Parathyroid adenoma (tissue), 2 donors: ENCODE measurements around the gene CNTN5.

Source experiments
- H2AFZ ChIP-seq: fragments of 300-600 bp; sonication (generic); one replicate; pipeline ENCODE4 v1.7.0; 2017; ENCODE audit warnings: antibody characterized with exemption, mild to moderate bottlenecking
- H3K27ac ChIP-seq: fragments of 300-600 bp; sonication (generic); one replicate; pipeline ENCODE4 v1.7.0; 2017
- H3K27me3 ChIP-seq: fragments of 300-600 bp; sonication (generic); one replicate; pipeline ENCODE4 v1.7.0; 2017; ENCODE audit warnings: low read length; ENCODE audit not compliant: control insufficient read depth, insufficient read depth
- H3K36me3 ChIP-seq: fragments of 300-600 bp; sonication (generic); one replicate; pipeline ENCODE4 v1.7.0; 2017; ENCODE audit warnings: low read length; ENCODE audit not compliant: control insufficient read depth, insufficient read depth
- H3K4me1 ChIP-seq: fragments of 300-600 bp; sonication (generic); one replicate; pipeline ENCODE4 v1.7.0; 2017; ENCODE audit warnings: control low read depth
- H3K4me2 ChIP-seq: fragments of 300-600 bp; sonication (generic); one replicate; pipeline ENCODE4 v1.7.0; 2017; ENCODE audit warnings: low read length
- H3K4me3 ChIP-seq: fragments of 300-600 bp; sonication (generic); one replicate; pipeline ENCODE4 v1.7.0; 2017; ENCODE audit warnings: low read depth, low read length
- H3K79me2 ChIP-seq: fragments of 300-600 bp; sonication (generic); one replicate; pipeline ENCODE4 v1.7.0; 2017; ENCODE audit warnings: control low read depth
- H3K9ac ChIP-seq: fragments of 300-600 bp; sonication (generic); one replicate; pipeline ENCODE4 v1.7.0; 2017; ENCODE audit warnings: mild to moderate bottlenecking
- H3K9me3 ChIP-seq: fragments of 300-600 bp; sonication (generic); one replicate; pipeline ENCODE4 v1.7.0; 2017; ENCODE audit warnings: low read length; ENCODE audit not compliant: control insufficient read depth
- TF ChIP-seq, protein P1 (sequence below): fragments of 300-600 bp; sonication (generic); IDR thresholded peaks from one replicate; pipeline ENCODE4 v1.7.0; 2017; ENCODE audit warnings: antibody characterized with exemption, mild to moderate bottlenecking
- donor health status: primary hyperparathyroidism.

Gene CNTN5

DNA sequence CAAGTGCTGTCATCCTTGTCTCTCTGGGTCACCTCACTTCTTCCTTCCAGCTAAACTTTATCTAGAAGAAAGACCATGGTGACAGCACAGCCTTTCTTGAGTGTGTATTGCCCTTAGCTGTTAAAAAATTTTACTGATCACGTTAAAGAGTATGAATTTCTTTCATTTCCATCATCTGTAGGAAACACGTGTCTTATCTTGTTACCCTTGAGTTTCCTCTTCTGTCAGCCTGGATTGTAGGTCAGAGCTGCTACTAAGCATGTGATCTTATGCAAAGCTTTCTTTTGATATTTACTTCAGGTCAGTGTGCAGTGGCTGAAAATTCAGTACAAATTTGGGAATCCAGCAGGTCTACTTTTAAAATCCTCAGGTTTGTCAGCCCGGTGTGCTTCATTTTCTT lies 1154.1 kb downstream of the CNTN5 start:
- Histone ChIP-seq H2AFZ (no peak overlapping the region), H3K4me1 (no peaks in the 10 kb centered on the region), H3K9ac (no peak overlapping the region), H3K4me3 (no peak overlapping the region), H3K4me2 (no peak overlapping the region), H3K79me2 (no peaks in the 10 kb centered on the region), H3K9me3 (no peaks in the 10 kb centered on the region), H3K36me3 (no peaks in the 10 kb centered on the region), H3K27me3 (no peaks in the 10 kb centered on the region), H3K27ac (no peak overlapping the region)
- TF ChIP-seq, protein P1, sequence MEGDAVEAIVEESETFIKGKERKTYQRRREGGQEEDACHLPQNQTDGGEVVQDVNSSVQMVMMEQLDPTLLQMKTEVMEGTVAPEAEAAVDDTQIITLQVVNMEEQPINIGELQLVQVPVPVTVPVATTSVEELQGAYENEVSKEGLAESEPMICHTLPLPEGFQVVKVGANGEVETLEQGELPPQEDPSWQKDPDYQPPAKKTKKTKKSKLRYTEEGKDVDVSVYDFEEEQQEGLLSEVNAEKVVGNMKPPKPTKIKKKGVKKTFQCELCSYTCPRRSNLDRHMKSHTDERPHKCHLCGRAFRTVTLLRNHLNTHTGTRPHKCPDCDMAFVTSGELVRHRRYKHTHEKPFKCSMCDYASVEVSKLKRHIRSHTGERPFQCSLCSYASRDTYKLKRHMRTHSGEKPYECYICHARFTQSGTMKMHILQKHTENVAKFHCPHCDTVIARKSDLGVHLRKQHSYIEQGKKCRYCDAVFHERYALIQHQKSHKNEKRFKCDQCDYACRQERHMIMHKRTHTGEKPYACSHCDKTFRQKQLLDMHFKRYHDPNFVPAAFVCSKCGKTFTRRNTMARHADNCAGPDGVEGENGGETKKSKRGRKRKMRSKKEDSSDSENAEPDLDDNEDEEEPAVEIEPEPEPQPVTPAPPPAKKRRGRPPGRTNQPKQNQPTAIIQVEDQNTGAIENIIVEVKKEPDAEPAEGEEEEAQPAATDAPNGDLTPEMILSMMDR, result no peak

DNA sequence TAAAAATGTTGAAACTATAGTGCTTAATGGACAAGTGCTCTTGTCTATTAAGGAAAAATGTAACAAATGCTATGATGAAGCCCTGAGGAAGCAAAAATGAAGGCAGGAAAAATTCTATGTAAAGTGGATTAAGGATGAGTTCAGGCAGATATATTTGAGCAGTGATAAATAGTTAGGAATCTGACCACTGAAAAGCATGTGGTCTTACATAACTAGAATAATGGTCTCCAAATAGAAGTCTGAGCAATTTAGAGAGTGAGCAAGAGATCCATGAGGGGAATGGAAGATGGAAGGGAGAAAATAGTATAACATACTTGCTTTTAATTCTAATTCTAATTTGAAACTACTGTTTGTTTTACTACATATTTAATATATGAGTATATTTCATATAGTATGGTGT lies 1155.7 kb downstream of the CNTN5 start:
- H3K4me2 ChIP-seq, result no peak overlapping the region
- no peak overlapping the region for H3K27ac ChIP-seq
- H2AFZ ChIP-seq, result no peak overlapping the region
- no peaks in the 10 kb centered on the region for H3K79me2 ChIP-seq
- no peaks in the 10 kb centered on the region for H3K4me1 ChIP-seq
- no peaks in the 10 kb centered on the region for H3K27me3 ChIP-seq
- no peaks in the 10 kb centered on the region for H3K9me3 ChIP-seq
- no peak overlapping the region for H3K9ac ChIP-seq
- no peak overlapping the region for H3K4me3 ChIP-seq
- TF ChIP-seq, protein P1, result no peak
- no peaks in the 10 kb centered on the region for H3K36me3 ChIP-seq

DNA sequence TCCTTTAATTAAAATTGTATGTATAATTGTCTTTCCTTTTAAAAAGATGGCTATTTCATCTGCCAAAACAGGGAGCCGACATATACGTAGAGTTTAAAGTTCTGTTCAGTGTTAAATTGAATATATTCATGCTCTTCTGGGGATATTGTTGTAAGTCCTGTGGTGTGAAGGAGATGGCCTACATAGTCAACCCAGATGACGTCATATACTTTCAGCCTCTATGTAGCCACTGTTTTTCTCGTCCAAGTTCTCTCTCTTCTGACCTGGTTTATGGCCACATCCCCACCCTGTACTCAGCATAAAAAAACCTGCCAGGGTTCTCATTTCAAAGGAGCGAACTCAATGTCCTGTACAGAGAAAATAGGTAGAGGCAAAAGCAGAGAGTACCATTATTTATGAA lies 1156.9 kb downstream of the CNTN5 start:
- Histone ChIP-seq H3K4me1 (no peaks in the 10 kb centered on the region), H3K27me3 (no peaks in the 10 kb centered on the region), H3K4me2 (no peak overlapping the region), H3K9me3 (no peaks in the 10 kb centered on the region), H3K27ac (no peak overlapping the region), H3K4me3 (no peak overlapping the region), H3K36me3 (no peaks in the 10 kb centered on the region), H3K9ac (no peak overlapping the region), H3K79me2 (no peaks in the 10 kb centered on the region), H2AFZ (no peak overlapping the region)
- TF ChIP-seq, protein P1, result no peak

DNA sequence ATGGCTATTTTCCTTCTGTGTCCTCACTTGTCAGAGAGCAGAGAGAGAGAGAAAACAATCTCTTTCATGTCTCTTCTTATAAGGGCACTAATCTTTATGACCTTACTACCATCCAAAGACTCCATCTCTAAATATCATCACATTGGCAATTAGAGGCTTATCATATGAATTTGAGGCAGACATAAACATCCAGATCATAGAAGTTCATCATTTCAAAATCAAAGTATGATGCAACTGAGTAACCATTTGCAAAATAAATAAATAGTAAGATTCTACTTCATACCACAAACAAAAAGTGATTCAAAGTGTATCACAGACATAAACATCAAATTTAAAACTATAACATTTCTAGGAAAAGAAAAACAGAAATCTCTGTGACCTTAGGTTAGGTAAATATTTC lies 1161.6 kb downstream of the CNTN5 start:
- Histone ChIP-seq H3K9ac (no peak overlapping the region), H2AFZ (no peak overlapping the region), H3K4me2 (no peak overlapping the region), H3K27me3 (no peaks in the 10 kb centered on the region), H3K79me2 (no peaks in the 10 kb centered on the region), H3K9me3 (no peaks in the 10 kb centered on the region), H3K4me1 (no peaks in the 10 kb centered on the region), H3K4me3 (no peak overlapping the region), H3K36me3 (no peaks in the 10 kb centered on the region), H3K27ac (no peak overlapping the region)
- TF ChIP-seq, protein P1, result no peak

DNA sequence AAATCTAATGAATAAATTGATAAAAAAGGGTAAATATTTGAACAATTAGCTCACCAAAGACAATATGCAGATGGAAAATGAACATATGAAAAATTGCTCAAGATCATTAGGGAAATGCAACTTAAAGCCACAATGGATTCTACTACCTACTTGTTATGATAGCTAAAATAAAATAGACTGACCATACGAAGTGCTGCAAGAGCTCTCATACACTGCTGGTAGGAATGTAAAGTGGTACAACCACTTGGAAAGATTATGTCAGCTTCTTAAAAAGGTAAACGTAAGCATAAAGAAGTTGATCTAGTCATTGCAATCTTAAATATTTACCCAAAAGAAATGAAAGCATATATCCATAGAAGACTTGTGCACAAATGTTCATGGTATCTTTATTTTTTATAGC lies 1162.2 kb downstream of the CNTN5 start:
- TF ChIP-seq, protein P1, result no peak
- H3K4me3 ChIP-seq, result no peak overlapping the region
- no peaks in the 10 kb centered on the region for H3K36me3 ChIP-seq
- no peak overlapping the region for H3K27ac ChIP-seq
- no peak overlapping the region for H3K4me2 ChIP-seq
- no peak overlapping the region for H2AFZ ChIP-seq
- H3K4me1 ChIP-seq, result no peaks in the 10 kb centered on the region
- H3K9ac ChIP-seq, result no peak overlapping the region
- H3K79me2 ChIP-seq, result no peaks in the 10 kb centered on the region
- no peaks in the 10 kb centered on the region for H3K9me3 ChIP-seq
- H3K27me3 ChIP-seq, result no peaks in the 10 kb centered on the region
